ENCODE measurements around the gene SLCO4A1.

The SLCO4A1 gene

GRCh38 chr20:62642051-62642665, at the start of gene SLCO4A1:
SLCO4A1 (plus strand) TSS chr20:62642503; CDS start chr20:62656455, 13,952 bp downstream.
- peak; percentile 90 to 96 (median 94) for DNase-seq

GRCh38 chr20:62592506-62593177, 49.7 kb upstream of the SLCO4A1 start:
- DNase-seq: no peak

GRCh38 chr20:62593616-62594015, 48.7 kb upstream of the SLCO4A1 start:
- DNase-seq: no peak

- no peak for DNase-seq
Measured at GRCh38 chr20:62595069-62595468, 47.2 kb upstream of the SLCO4A1 start.

- peak; percentile 30 to 54 (median 36) for DNase-seq
Measured at GRCh38 chr20:62595491-62595890, 46.8 kb upstream of the SLCO4A1 start.

- peak in 1 of 3 experiments; percentile 20 for DNase-seq
Measured at GRCh38 chr20:62596486-62596885, 45.8 kb upstream of the SLCO4A1 start.

GRCh38 chr20:62596921-62597320, 45.4 kb upstream of the SLCO4A1 start:
- DNase-seq: no peak

- no peak for DNase-seq
Measured at GRCh38 chr20:62597416-62598115, 44.7 kb upstream of the SLCO4A1 start.

- peak in 1 of 3 experiments; percentile 33 for DNase-seq
Measured at GRCh38 chr20:62598761-62599194, 43.5 kb upstream of the SLCO4A1 start.

GRCh38 chr20:62599216-62600110, 42.8 kb upstream of the SLCO4A1 start:
- DNase-seq: no peak

GRCh38 chr20:62601172-62601571, 41.1 kb upstream of the SLCO4A1 start:
- no peak for DNase-seq

GRCh38 chr20:62601714-62602113, 40.6 kb upstream of the SLCO4A1 start:
- no peak for DNase-seq

- no peak for DNase-seq
Measured at GRCh38 chr20:62602550-62602949, 39.8 kb upstream of the SLCO4A1 start.

GRCh38 chr20:62603021-62603906, 39.0 kb upstream of the SLCO4A1 start:
- DNase-seq: peak in 2 of 3 experiments; percentile 47 to 75

- peak in 1 of 3 experiments; percentile 39 for DNase-seq
Measured at GRCh38 chr20:62603907-62604785, 38.2 kb upstream of the SLCO4A1 start.

- DNase-seq: no peak
Measured at GRCh38 chr20:62604796-62605195, 37.5 kb upstream of the SLCO4A1 start.

GRCh38 chr20:62605236-62605943, 36.9 kb upstream of the SLCO4A1 start:
- DNase-seq: no peak

- no peak for DNase-seq
Measured at GRCh38 chr20:62606016-62606415, 36.3 kb upstream of the SLCO4A1 start.

GRCh38 chr20:62606551-62607201, 35.6 kb upstream of the SLCO4A1 start:
- DNase-seq: peak in 2 of 3 experiments; percentile 46 to 61

Measured in NCI-H1417 (cell line).